GM23338 (cell line): Measurements from ENCODE around the gene DACT2. TPM values are rescaled to one million over a fixed set of nuclear protein-coding genes. Genes with fewer than 3 reads are reported as not detected.

Experiments used
- ATAC-seq: fragments of 200-7000 bp; cut with Tn5 transposase; 3 replicates; pipeline ENCODE4 v1.9.1; 2020
- DNase-seq: peaks from one replicate; pipeline ENCODE4 v3.0.0-alpha.2; 2015; ENCODE audit warnings: low spot score
- H2AFZ ChIP-seq: fragments of 200-600 bp; sonication (generic); 2 replicates; pipeline ENCODE4 v1.8.0; 2016; ENCODE audit warnings: antibody characterized with exemption, mild to moderate bottlenecking, moderate library complexity
- H3F3A ChIP-seq: fragments of 200-600 bp; sonication (generic); replicated peaks from 2 replicates; pipeline ENCODE4 v1.8.0; 2017; ENCODE audit warnings: antibody characterized with exemption, mixed run types, low read depth
- H3K27ac ChIP-seq: fragments of 200-600 bp; sonication (generic); 2 replicates; pipeline ENCODE4 v1.6.1; 2016; ENCODE audit warnings: low read depth
- H3K27me3 ChIP-seq: fragments of 200-600 bp; sonication (generic); 2 replicates; pipeline ENCODE4 v1.8.0; 2016; ENCODE audit warnings: mild to moderate bottlenecking, mixed run types, moderate library complexity; ENCODE audit not compliant: insufficient read depth
- H3K36me3 ChIP-seq: fragments of 200-600 bp; sonication (generic); 2 replicates; pipeline ENCODE4 v1.8.0; 2016; ENCODE audit warnings: mild to moderate bottlenecking; ENCODE audit not compliant: insufficient read depth
- H3K4me1 ChIP-seq: fragments of 200-600 bp; sonication (generic); 2 replicates; pipeline ENCODE4 v1.8.0; 2016; ENCODE audit warnings: mild to moderate bottlenecking, moderate library complexity; ENCODE audit not compliant: insufficient read depth
- H3K4me2 ChIP-seq: fragments of 200-600 bp; sonication (generic); 2 replicates; pipeline ENCODE4 v1.7.1; 2017; ENCODE audit warnings: mixed run types
- H3K4me3 ChIP-seq: fragments of 200-600 bp; sonication (generic); 2 replicates; pipeline ENCODE4 v1.6.1; 2016; ENCODE audit warnings: mixed run types
- H3K79me2 ChIP-seq: fragments of 200-600 bp; sonication (generic); replicated peaks from 2 replicates; pipeline ENCODE4 v1.8.0; 2017; ENCODE audit warnings: mild to moderate bottlenecking; ENCODE audit not compliant: insufficient read depth
- H3K9me2 ChIP-seq: fragments of 200-600 bp; sonication (generic); 2 replicates; pipeline ENCODE4 v1.8.0; 2017; ENCODE audit not compliant: insufficient read depth
- H4K20me1 ChIP-seq: fragments of 200-600 bp; sonication (generic); replicated peaks from 2 replicates; pipeline ENCODE4 v1.8.0; 2017; ENCODE audit warnings: mild to moderate bottlenecking; ENCODE audit not compliant: insufficient read depth
- H3K27ac Mint-ChIP-seq: 2 replicates; pipeline ENCODE4 v1.8.0; 2020; ENCODE audit warnings: inconsistent platforms, mild to moderate bottlenecking, moderate library complexity, mixed read lengths
- H3K27me3 Mint-ChIP-seq: 3 replicates; pipeline ENCODE4 v1.8.0; 2022; ENCODE audit warnings: low read depth, mild to moderate bottlenecking, moderate library complexity, mixed read lengths, inconsistent platforms; ENCODE audit not compliant: insufficient read depth, poor library complexity
- H3K36me3 Mint-ChIP-seq: 3 replicates; pipeline ENCODE4 v1.8.0; 2021; ENCODE audit warnings: low read depth, mild to moderate bottlenecking, inconsistent platforms, moderate library complexity, mixed read lengths
- H3K4me1 Mint-ChIP-seq: 3 replicates; pipeline ENCODE4 v1.8.0; 2020; ENCODE audit warnings: mild to moderate bottlenecking, inconsistent platforms, mixed read lengths
- H3K4me3 Mint-ChIP-seq: 3 replicates; pipeline ENCODE4 v1.8.0; 2021; ENCODE audit warnings: moderate library complexity, mild to moderate bottlenecking, inconsistent platforms, mixed read lengths
- H3K9me3 Mint-ChIP-seq: 3 replicates; pipeline ENCODE4 v1.8.0; 2020; ENCODE audit warnings: moderate library complexity, mild to moderate bottlenecking, inconsistent platforms, mixed read lengths
- CREB1 ChIP-seq: fragments of 250-450 bp; sonication (Bioruptor Pico); IDR thresholded peaks from 2 replicates; pipeline ENCODE4 v1.5.0; 2020; ENCODE audit warnings: low read depth, mild to moderate bottlenecking, moderate library complexity
- EZH2 ChIP-seq: fragments of 200-600 bp; sonication (generic); IDR thresholded peaks from one replicate; pipeline ENCODE4 v1.8.0; 2017; ENCODE audit warnings: antibody characterized with exemption, mild to moderate bottlenecking, low read depth; ENCODE audit not compliant: unreplicated experiment
- JUNB ChIP-seq: IDR thresholded peaks from one replicate; pipeline ENCODE4 v1.6.1; 2016; ENCODE audit warnings: antibody characterized with exemption; ENCODE audit not compliant: unreplicated experiment
- POLR2AphosphoS5 ChIP-seq: IDR thresholded peaks from 2 replicates; pipeline ENCODE4 v1.6.1; 2016; ENCODE audit warnings: antibody characterized with exemption, low read depth
- STAT1 ChIP-seq: IDR thresholded peaks from one replicate; pipeline ENCODE4 v1.6.1; 2016; ENCODE audit warnings: antibody characterized with exemption; ENCODE audit not compliant: unreplicated experiment
- ZNF114 ChIP-seq: fragments of 250-450 bp; sonication (Bioruptor Pico); IDR thresholded peaks from 2 replicates; pipeline ENCODE4 v1.5.0; 2020; ENCODE audit warnings: mild to moderate bottlenecking, moderate library complexity
- ZNF331 ChIP-seq: fragments of 250-450 bp; sonication (Bioruptor Pico); IDR thresholded peaks from 2 replicates; pipeline ENCODE4 v1.5.0; 2020; ENCODE audit warnings: low read depth, mild to moderate bottlenecking, moderate library complexity
- polyA plus RNA-seq: library from polyadenylated mRNA; unstranded; fragments of >200 nt; fragmentation: Nextera tagmentation; extraction: Ambion mirVana; gene quantifications from 2 replicates; pipeline ENCODE4 v1.2.1, GENCODE V29; 2016
- total RNA-seq: library from RNA; depleted of rRNA; stranded (reverse); fragments of >200 nt; shearing (Covaris generic); gene quantifications from 2 replicates; pipeline ENCODE4 v1.2.3, GENCODE V29; 2014
- TF ChIP-seq, protein P1 (sequence below): fragments of 250-450 bp; sonication (Bioruptor Pico); IDR thresholded peaks from 2 replicates; pipeline ENCODE4 v1.5.0; 2020; ENCODE audit warnings: mild to moderate bottlenecking, moderate library complexity

Gene DACT2
- total and polyA plus RNA-seq, 2 experiments from 2014 or later: 1.8 to 10.6 TPM

DNA sequence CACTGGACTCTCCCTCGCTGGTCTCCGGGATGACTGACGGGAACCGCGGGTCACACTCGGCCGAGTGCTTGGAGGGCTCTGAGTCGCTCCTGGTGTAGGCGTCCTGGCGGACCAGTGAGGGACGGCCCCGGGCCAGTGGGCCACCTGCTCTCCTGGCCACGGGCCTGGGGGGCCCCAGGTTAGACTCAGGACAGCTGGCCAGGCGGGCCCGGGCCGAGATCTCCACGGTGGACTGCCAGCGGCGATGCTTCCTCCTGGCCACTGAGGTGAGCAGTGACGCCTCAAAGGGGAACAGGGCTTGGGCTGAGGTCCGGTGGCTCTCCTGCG, 11.9 kb downstream of the DACT2 start:
- no peak overlapping the region for H3K4me3 ChIP-seq
- H3K9me3 Mint-ChIP-seq: no peaks in the 10 kb centered on the region
- no peaks in the 10 kb centered on the region for H4K20me1 ChIP-seq
- H3K27me3 Mint-ChIP-seq: peaks cover 18% of the 10 kb centered on the region
- peaks cover 4% of the 10 kb centered on the region; the same call in 1 of the 2 replicates for H3K4me1 ChIP-seq
- H3K27ac ChIP-seq: no peak overlapping the region
- H3K36me3 ChIP-seq: no peaks in the 10 kb centered on the region
- no peaks in the 10 kb centered on the region for H3F3A ChIP-seq
- H3K79me2 ChIP-seq: no peaks in the 10 kb centered on the region
- TF ChIP-seq ZNF331 (CRISPR knock-in tag) (no peak), POLR2AphosphoS5 (no peak), STAT1 (no peak), EZH2 (no peak), CREB1 (CRISPR knock-in tag) (no peak), ZNF114 (CRISPR knock-in tag) (no peak), JUNB (no peak)
- TF ChIP-seq, protein P1, sequence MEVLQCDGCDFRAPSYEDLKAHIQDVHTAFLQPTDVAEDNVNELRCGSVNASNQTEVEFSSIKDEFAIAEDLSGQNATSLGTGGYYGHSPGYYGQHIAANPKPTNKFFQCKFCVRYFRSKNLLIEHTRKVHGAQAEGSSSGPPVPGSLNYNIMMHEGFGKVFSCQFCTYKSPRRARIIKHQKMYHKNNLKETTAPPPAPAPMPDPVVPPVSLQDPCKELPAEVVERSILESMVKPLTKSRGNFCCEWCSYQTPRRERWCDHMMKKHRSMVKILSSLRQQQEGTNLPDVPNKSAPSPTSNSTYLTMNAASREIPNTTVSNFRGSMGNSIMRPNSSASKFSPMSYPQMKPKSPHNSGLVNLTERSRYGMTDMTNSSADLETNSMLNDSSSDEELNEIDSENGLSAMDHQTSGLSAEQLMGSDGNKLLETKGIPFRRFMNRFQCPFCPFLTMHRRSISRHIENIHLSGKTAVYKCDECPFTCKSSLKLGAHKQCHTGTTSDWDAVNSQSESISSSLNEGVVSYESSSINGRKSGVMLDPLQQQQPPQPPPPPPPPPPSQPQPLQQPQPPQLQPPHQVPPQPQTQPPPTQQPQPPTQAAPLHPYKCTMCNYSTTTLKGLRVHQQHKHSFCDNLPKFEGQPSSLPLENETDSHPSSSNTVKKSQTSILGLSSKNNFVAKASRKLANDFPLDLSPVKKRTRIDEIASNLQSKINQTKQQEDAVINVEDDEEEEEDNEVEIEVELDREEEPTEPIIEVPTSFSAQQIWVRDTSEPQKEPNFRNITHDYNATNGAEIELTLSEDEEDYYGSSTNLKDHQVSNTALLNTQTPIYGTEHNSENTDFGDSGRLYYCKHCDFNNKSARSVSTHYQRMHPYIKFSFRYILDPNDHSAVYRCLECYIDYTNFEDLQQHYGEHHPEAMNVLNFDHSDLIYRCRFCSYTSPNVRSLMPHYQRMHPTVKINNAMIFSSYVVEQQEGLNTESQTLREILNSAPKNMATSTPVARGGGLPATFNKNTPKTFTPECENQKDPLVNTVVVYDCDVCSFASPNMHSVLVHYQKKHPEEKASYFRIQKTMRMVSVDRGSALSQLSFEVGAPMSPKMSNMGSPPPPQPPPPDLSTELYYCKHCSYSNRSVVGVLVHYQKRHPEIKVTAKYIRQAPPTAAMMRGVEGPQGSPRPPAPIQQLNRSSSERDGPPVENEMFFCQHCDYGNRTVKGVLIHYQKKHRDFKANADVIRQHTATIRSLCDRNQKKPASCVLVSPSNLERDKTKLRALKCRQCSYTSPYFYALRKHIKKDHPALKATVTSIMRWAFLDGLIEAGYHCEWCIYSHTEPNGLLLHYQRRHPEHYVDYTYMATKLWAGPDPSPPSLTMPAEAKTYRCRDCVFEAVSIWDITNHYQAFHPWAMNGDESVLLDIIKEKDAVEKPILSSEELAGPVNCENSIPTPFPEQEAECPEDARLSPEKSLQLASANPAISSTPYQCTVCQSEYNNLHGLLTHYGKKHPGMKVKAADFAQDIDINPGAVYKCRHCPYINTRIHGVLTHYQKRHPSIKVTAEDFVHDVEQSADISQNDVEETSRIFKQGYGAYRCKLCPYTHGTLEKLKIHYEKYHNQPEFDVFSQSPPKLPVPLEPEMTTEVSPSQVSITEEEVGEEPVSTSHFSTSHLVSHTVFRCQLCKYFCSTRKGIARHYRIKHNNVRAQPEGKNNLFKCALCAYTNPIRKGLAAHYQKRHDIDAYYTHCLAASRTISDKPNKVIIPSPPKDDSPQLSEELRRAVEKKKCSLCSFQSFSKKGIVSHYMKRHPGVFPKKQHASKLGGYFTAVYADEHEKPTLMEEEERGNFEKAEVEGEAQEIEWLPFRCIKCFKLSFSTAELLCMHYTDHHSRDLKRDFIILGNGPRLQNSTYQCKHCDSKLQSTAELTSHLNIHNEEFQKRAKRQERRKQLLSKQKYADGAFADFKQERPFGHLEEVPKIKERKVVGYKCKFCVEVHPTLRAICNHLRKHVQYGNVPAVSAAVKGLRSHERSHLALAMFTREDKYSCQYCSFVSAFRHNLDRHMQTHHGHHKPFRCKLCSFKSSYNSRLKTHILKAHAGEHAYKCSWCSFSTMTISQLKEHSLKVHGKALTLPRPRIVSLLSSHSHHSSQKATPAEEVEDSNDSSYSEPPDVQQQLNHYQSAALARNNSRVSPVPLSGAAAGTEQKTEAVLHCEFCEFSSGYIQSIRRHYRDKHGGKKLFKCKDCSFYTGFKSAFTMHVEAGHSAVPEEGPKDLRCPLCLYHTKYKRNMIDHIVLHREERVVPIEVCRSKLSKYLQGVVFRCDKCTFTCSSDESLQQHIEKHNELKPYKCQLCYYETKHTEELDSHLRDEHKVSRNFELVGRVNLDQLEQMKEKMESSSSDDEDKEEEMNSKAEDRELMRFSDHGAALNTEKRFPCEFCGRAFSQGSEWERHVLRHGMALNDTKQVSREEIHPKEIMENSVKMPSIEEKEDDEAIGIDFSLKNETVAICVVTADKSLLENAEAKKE (CRISPR knock-in tag): no peak
- no peak overlapping the region for H2AFZ ChIP-seq
- H3K27me3 ChIP-seq: no peaks in the 10 kb centered on the region
- peaks cover 25% of the 10 kb centered on the region for H3K4me1 Mint-ChIP-seq
- H3K4me2 ChIP-seq: no peak overlapping the region
- DNase-seq: no peak
- no peak for ATAC-seq
- no peaks in the 10 kb centered on the region for H3K9me2 ChIP-seq
- no peak overlapping the region for H3K4me3 Mint-ChIP-seq
- H3K36me3 Mint-ChIP-seq: no peaks in the 10 kb centered on the region; the same call in 2 of the 3 replicates
- no peak overlapping the region for H3K27ac Mint-ChIP-seq
